Ascending aorta (tissue), 2 donors: ENCODE measurements around the gene MGAT5B. TPM values are rescaled to one million over a fixed set of nuclear protein-coding genes. Genes with fewer than 3 reads are reported as not detected.

Experiments used
- DNase-seq, 2 donors: peaks; one replicate each; pipeline ENCODE4 v3.0.0-alpha.2; 2019; ENCODE audit warnings: low spot score in 2 of 2
- H3K27ac ChIP-seq, 2 donors: fragments of 200-600 bp; sonication (generic); one replicate each; pipeline ENCODE4 v1.5.1; 2016 to 2017; ENCODE audit warnings: mild to moderate bottlenecking in 1 of 2
- H3K27me3 ChIP-seq: fragments of 200-600 bp; sonication (generic); one replicate; pipeline ENCODE4 v1.5.1; 2017
- H3K36me3 ChIP-seq, 2 donors: fragments of 200-600 bp; sonication (generic); one replicate each; pipeline ENCODE4 v1.5.1; 2016
- H3K4me1 ChIP-seq, 2 donors: fragments of 200-600 bp; sonication (generic); one replicate each; pipeline ENCODE4 v1.5.1; 2016 to 2017; ENCODE audit warnings: mild to moderate bottlenecking in 1 of 2
- H3K4me3 ChIP-seq, 2 donors: fragments of 200-600 bp; sonication (generic); one replicate each; pipeline ENCODE4 v1.5.1; 2016 to 2017; ENCODE audit warnings: mild to moderate bottlenecking in 1 of 2
- H3K9me3 ChIP-seq, 2 donors: fragments of 200-600 bp; sonication (generic); one replicate each; pipeline ENCODE4 v1.5.1; 2016
- CTCF ChIP-seq, 3 experiments: fragments of 200-600 bp in 2 of 3; fragments of 450-650 bp in 1 of 3; sonication (generic) in 2 of 3; IDR thresholded peaks; one replicate each; pipeline ENCODE4 v1.5.1; 2016 to 2019; ENCODE audit warnings: antibody characterized with exemption in 3 of 3, mild to moderate bottlenecking in 1 of 3, moderate library complexity in 1 of 3
- intact Hi-C: fragments of 100-400 bp; cut with DNase I; formaldehyde crosslinking; loops from one replicate; pipeline ENCODE4 v1.15.1; 2023
- total RNA-seq: library from RNA; depleted of rRNA; stranded (reverse); fragments of >200 nt; gene quantifications from one replicate; pipeline ENCODE4 v1.1.0, GENCODE V29; 2016

MGAT5B gene
- total RNA-seq, 1 donor from 2014 or later = not detected

GRCh38 chr17:76920364-76921139 is 52.3 kb downstream of the MGAT5B start:
- no peak for TF ChIP-seq CTCF (IDR thresholded peaks at IDR 0.05)
- Histone ChIP-seq H3K9me3 (no peaks in the 10 kb centered on the region), H3K4me3 (no peak overlapping the region), H3K27ac (no peak overlapping the region), H3K36me3 (no peaks in the 10 kb centered on the region), H3K27me3 (no peaks in the 10 kb centered on the region), H3K4me1 (peaks cover 13 to 18% of the 10 kb centered on the region in 2 donors)
- DNase-seq = no peak
- intact Hi-C loops = no loop called here

GRCh38 chr17:76921340-76922036 is 53.3 kb downstream of the MGAT5B start:
- H3K4me3 ChIP-seq = no peak overlapping the region

GRCh38 chr17:76922084-76922483 is 53.9 kb downstream of the MGAT5B start:
- no peak for DNase-seq
- TF ChIP-seq CTCF (IDR thresholded peaks at IDR 0.05) = no peak
- H3K4me1 ChIP-seq = peaks cover 13 to 18% of the 10 kb centered on the region in 2 donors
- intact Hi-C loops = no loop called here
- no peak overlapping the region for H3K27ac ChIP-seq
- H3K27me3 ChIP-seq = no peaks in the 10 kb centered on the region
- no peaks in the 10 kb centered on the region for H3K9me3 ChIP-seq
- no peak overlapping the region for H3K4me3 ChIP-seq
- H3K36me3 ChIP-seq = no peaks in the 10 kb centered on the region

More at GRCh38 chr17:76921340-76922036, 53.3 kb downstream of the MGAT5B start:
- TF ChIP-seq CTCF (IDR thresholded peaks at IDR 0.05) = no peak
- intact Hi-C loops = no loop called here
- no peak for DNase-seq
- H3K9me3 ChIP-seq = no peaks in the 10 kb centered on the region
- peaks cover 13 to 18% of the 10 kb centered on the region in 2 donors for H3K4me1 ChIP-seq
- H3K27ac ChIP-seq = no peak overlapping the region
- no peaks in the 10 kb centered on the region for H3K27me3 ChIP-seq
- H3K36me3 ChIP-seq = no peaks in the 10 kb centered on the region

DNA sequence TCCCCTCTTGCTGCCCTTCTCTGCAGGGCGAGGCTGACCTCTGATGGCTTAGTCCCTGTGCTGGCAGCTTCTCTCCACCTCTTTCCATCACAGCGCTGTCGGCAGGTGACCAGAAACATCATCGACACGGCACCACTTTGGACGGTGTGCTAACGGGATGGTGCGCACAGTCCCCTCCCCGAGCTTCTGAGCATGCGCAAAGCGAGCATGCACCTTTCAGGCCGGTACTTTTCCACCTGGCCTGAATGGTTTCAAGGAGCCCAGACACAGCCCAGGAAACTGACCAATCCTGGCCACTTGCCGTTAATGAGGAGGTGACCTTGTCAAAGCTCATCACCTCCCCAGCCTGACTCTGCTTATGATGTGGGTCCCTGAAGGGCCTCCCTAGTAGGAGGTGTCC is 54.8 kb downstream of the MGAT5B start:
- no peak for DNase-seq
- no peaks in the 10 kb centered on the region for H3K9me3 ChIP-seq
- no peak overlapping the region for H3K27ac ChIP-seq
- H3K4me3 ChIP-seq = no peak overlapping the region
- intact Hi-C loops = no loop called here
- no peaks in the 10 kb centered on the region for H3K27me3 ChIP-seq
- H3K4me1 ChIP-seq = peaks cover 13 to 15% of the 10 kb centered on the region in 2 donors
- H3K36me3 ChIP-seq = no peaks in the 10 kb centered on the region
- no peak for TF ChIP-seq CTCF (IDR thresholded peaks at IDR 0.05)

DNA sequence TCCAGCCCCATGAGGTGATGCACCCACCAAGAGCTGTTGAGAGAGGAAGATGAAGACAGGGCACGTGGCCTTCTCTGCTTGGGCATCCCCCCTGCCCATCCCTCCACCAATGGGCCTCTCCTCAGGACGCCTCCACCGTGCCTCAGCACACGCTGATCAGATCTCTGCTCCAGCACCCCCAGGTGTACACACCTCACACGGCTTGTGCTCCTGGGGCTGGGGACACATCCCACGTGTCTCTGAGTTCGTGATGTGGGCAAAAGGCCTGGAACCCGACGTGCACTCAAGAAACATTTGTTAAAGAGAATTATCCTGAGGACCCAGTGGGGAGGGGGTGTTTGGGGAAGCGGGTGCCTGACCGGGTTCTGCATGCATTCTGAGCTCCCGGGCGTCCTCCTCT is 55.3 kb downstream of the MGAT5B start:
- intact Hi-C loops = no loop called here
- DNase-seq = no peak
- H3K27me3 ChIP-seq = no peaks in the 10 kb centered on the region
- H3K4me3 ChIP-seq = no peak overlapping the region
- H3K4me1 ChIP-seq = peaks cover 8 to 10% of the 10 kb centered on the region in 2 donors
- no peaks in the 10 kb centered on the region for H3K36me3 ChIP-seq
- no peak for TF ChIP-seq CTCF (IDR thresholded peaks at IDR 0.05)
- no peak overlapping the region for H3K27ac ChIP-seq
- H3K9me3 ChIP-seq = no peaks in the 10 kb centered on the region
